ENCODE measurements around the gene HOMER2.
"Not testable (repeated sequence)": the region's sequence is repeated elsewhere in the genome, so short reads cannot be mapped to it uniquely, and the experiment has no call there.

Gene HOMER2

GRCh38 chr15:82964890-82965289 lies 12.4 kb upstream of the HOMER2 start:
- DNase-seq (ENCODE audit: low read depth, low spot score) = no peak

GRCh38 chr15:82963471-82964341 lies 11.2 kb upstream of the HOMER2 start:
- no peak for DNase-seq (ENCODE audit: low read depth, low spot score)

- DNase-seq (ENCODE audit: low read depth, low spot score) = no peak
These were observed 8.2 kb upstream of the HOMER2 start for GRCh38 chr15:82960766-82961165.

- no peak for DNase-seq (ENCODE audit: low read depth, low spot score)
These were observed 6.9 kb upstream of the HOMER2 start for GRCh38 chr15:82959423-82959822.

GRCh38 chr15:82958638-82959037 lies 6.1 kb upstream of the HOMER2 start:
- DNase-seq (ENCODE audit: low read depth, low spot score) = no peak

GRCh38 chr15:82951472-82952157 lies 905 bp downstream of the HOMER2 start:
- DNase-seq (ENCODE audit: low read depth, low spot score) = no peak

GRCh38 chr15:82950746-82951370 lies 1.7 kb downstream of the HOMER2 start:
- no peak for DNase-seq (ENCODE audit: low read depth, low spot score)

GRCh38 chr15:82950295-82950694 lies 2.2 kb downstream of the HOMER2 start:
- no peak for DNase-seq (ENCODE audit: low read depth, low spot score)

GRCh38 chr15:82946155-82946701 lies 6.3 kb downstream of the HOMER2 start:
- DNase-seq (ENCODE audit: low read depth, low spot score) = no peak

GRCh38 chr15:82945326-82945725 lies 7.2 kb downstream of the HOMER2 start:
- no peak for DNase-seq (ENCODE audit: low read depth, low spot score)

- no peak for DNase-seq (ENCODE audit: low read depth, low spot score)
These were observed 7.7 kb downstream of the HOMER2 start for GRCh38 chr15:82944821-82945220.

- DNase-seq (ENCODE audit: low read depth, low spot score) = no peak
These were observed 8.5 kb downstream of the HOMER2 start for GRCh38 chr15:82944056-82944455.

GRCh38 chr15:82943176-82943575 lies 9.3 kb downstream of the HOMER2 start:
- no peak for DNase-seq (ENCODE audit: low read depth, low spot score)

GRCh38 chr15:82942691-82943090 lies 9.8 kb downstream of the HOMER2 start:
- no peak for DNase-seq (ENCODE audit: low read depth, low spot score)

GRCh38 chr15:82939678-82940077 lies 12.8 kb downstream of the HOMER2 start:
- DNase-seq (ENCODE audit: low read depth, low spot score) = not testable (repeated sequence)

- DNase-seq (ENCODE audit: low read depth, low spot score) = no peak
These were observed 14.8 kb downstream of the HOMER2 start for GRCh38 chr15:82937712-82938058.

- DNase-seq (ENCODE audit: low read depth, low spot score) = no peak
These were observed 15.4 kb downstream of the HOMER2 start for GRCh38 chr15:82936966-82937711.

- DNase-seq (ENCODE audit: low read depth, low spot score) = no peak
These were observed 17.1 kb downstream of the HOMER2 start for GRCh38 chr15:82935382-82935781.

GRCh38 chr15:82934100-82934880 lies 18.2 kb downstream of the HOMER2 start:
- no peak for DNase-seq (ENCODE audit: low read depth, low spot score)

- DNase-seq (ENCODE audit: low read depth, low spot score) = no peak
These were observed 18.9 kb downstream of the HOMER2 start for GRCh38 chr15:82933576-82933975.

- DNase-seq (ENCODE audit: low read depth, low spot score) = no peak
These were observed 21.3 kb downstream of the HOMER2 start for GRCh38 chr15:82931221-82931620.

Data from activated naive CD8-positive, alpha-beta T cell treated with anti-CD3 and anti-CD28 coated beads, Interleukin-2, amount 50 U/mL, for 16 hours (primary cell).